Fibroblast of villous mesenchyme (primary cell): Measurements from ENCODE around the gene ZNF521. TPM values are rescaled to one million over a fixed set of nuclear protein-coding genes. Genes with fewer than 3 reads are reported as not detected.
A peak's percentile ranks its signal among the peaks of the same experiment; 100 is the strongest.

Experiments
- DNase-seq: peaks from one replicate; pipeline ENCODE4 v3.0.0-alpha.2; 2010; ENCODE audit warnings: low read depth
- H3K4me3 ChIP-seq: 2 replicates; pipeline ENCODE4 v1.5.1; 2011; ENCODE audit warnings: low read depth, mild to moderate bottlenecking, low read length
- CTCF ChIP-seq: IDR thresholded peaks from 2 replicates; pipeline ENCODE4 v1.5.1; 2012; ENCODE audit warnings: low read depth, mild to moderate bottlenecking, low read length; ENCODE audit not compliant: insufficient read depth
- total RNA-seq: library from RNA; depleted of rRNA; stranded (reverse); fragments of >200 nt; gene quantifications from 2 replicates; pipeline ENCODE4 v1.2.3, GENCODE V29; 2012

ZNF521 gene
- total RNA-seq, 1 donor: 4.7 TPM

- no peak for TF ChIP-seq CTCF
- no peak overlapping the region for H3K4me3 ChIP-seq
- peak; percentile 87 for DNase-seq
These were observed 52.3 kb downstream of the ZNF521 start for GRCh38 chr18:25299426-25300300.

- no peak overlapping the region for H3K4me3 ChIP-seq
- DNase-seq: peak; percentile 94
- no peak for TF ChIP-seq CTCF
These were observed 53.1 kb downstream of the ZNF521 start for GRCh38 chr18:25298853-25299274.

GRCh38 chr18:25295624-25296138 is 56.3 kb downstream of the ZNF521 start:
- H3K4me3 ChIP-seq: no peak overlapping the region
- no peak for DNase-seq
- no peak for TF ChIP-seq CTCF

- no peak overlapping the region for H3K4me3 ChIP-seq
- DNase-seq: no peak
- no peak for TF ChIP-seq CTCF
These were observed 60.8 kb downstream of the ZNF521 start for GRCh38 chr18:25291150-25291549.

- peak; percentile 96 for DNase-seq
- TF ChIP-seq CTCF: no peak
- H3K4me3 ChIP-seq: peak overlapping the region; percentile 29
These were observed 62.9 kb downstream of the ZNF521 start for GRCh38 chr18:25289001-25289631.

GRCh38 chr18:25288340-25288938 is 63.5 kb downstream of the ZNF521 start:
- no peak for DNase-seq
- no peak for TF ChIP-seq CTCF
- H3K4me3 ChIP-seq: no peak overlapping the region
